Progenitor cell of endocrine pancreas (in vitro differentiated cells): ENCODE measurements around the gene UGDH. TPM values are rescaled to one million over a fixed set of nuclear protein-coding genes. Genes with fewer than 3 reads are reported as not detected.

Experiments used
- DNase-seq: peaks from one replicate; pipeline ENCODE4 v3.0.0; 2021; ENCODE audit warnings: low spot score; ENCODE audit not compliant: unreplicated experiment
- H3K27ac Mint-ChIP-seq: 2 replicates; pipeline ENCODE4 v1.8.0; 2021; ENCODE audit warnings: mild to moderate bottlenecking, moderate library complexity, mixed read lengths
- H3K27me3 Mint-ChIP-seq: 2 replicates; pipeline ENCODE4 v1.8.0; 2021; ENCODE audit warnings: mixed read lengths
- H3K36me3 Mint-ChIP-seq: 2 replicates; pipeline ENCODE4 v1.8.0; 2022; ENCODE audit warnings: mixed read lengths; ENCODE audit not compliant: insufficient read depth
- H3K4me1 Mint-ChIP-seq: 2 replicates; pipeline ENCODE4 v1.8.0; 2021; ENCODE audit warnings: low read depth, mixed read lengths
- H3K4me3 Mint-ChIP-seq: 2 replicates; pipeline ENCODE4 v1.8.0; 2021; ENCODE audit warnings: low read depth, mild to moderate bottlenecking, moderate library complexity, mixed read lengths
- H3K9me3 Mint-ChIP-seq: 2 replicates; pipeline ENCODE4 v1.8.0; 2021; ENCODE audit warnings: low read depth, mixed read lengths
- total RNA-seq: library from RNA; stranded (reverse); gene quantifications from 2 replicates; pipeline ENCODE4 v1.2.1, GENCODE V29; 2021
- TF ChIP-seq, protein P1 (sequence below): fragments of 200-600 bp; sonication (generic); IDR thresholded peaks from one replicate; pipeline ENCODE4 v1.5.0; 2021; ENCODE audit warnings: antibody characterized with exemption, mild to moderate bottlenecking; ENCODE audit not compliant: unreplicated experiment

The UGDH gene
- total RNA-seq, 1 donor from 2014 or later, result 607 TPM

DNA sequence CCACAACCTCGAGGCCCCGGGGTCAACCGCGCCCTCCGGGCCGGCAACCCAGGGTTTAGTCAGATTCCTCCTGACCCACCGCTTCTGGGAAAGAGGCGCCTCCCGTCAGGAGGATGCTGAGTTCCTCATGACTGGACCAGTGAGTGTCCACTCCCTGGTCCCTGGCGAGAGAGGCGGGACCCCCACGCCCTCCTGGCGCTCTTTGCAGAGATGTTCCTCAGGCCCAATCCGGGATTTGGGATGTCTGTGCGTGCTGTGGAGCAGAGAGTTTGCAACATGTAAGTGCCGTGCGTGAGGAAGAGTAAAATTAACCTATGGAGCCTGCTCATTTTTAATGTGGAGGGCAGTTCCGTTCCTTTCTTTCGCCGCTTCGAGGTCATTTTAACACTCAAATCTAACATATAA lies 824 bp upstream of the UGDH start:
- TF ChIP-seq, protein P1, sequence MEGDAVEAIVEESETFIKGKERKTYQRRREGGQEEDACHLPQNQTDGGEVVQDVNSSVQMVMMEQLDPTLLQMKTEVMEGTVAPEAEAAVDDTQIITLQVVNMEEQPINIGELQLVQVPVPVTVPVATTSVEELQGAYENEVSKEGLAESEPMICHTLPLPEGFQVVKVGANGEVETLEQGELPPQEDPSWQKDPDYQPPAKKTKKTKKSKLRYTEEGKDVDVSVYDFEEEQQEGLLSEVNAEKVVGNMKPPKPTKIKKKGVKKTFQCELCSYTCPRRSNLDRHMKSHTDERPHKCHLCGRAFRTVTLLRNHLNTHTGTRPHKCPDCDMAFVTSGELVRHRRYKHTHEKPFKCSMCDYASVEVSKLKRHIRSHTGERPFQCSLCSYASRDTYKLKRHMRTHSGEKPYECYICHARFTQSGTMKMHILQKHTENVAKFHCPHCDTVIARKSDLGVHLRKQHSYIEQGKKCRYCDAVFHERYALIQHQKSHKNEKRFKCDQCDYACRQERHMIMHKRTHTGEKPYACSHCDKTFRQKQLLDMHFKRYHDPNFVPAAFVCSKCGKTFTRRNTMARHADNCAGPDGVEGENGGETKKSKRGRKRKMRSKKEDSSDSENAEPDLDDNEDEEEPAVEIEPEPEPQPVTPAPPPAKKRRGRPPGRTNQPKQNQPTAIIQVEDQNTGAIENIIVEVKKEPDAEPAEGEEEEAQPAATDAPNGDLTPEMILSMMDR, result no peak
- no peak for DNase-seq
- Mint-ChIP-seq H3K27me3 (no peaks in the 10 kb centered on the region), H3K9me3 (peaks cover 23% of the 10 kb centered on the region), H3K36me3 (peaks cover 44% of the 10 kb centered on the region), H3K27ac (peak overlapping the region; percentile 95), H3K4me1 (peaks cover 18% of the 10 kb centered on the region), H3K4me3 (peak overlapping the region; percentile 99)

DNA sequence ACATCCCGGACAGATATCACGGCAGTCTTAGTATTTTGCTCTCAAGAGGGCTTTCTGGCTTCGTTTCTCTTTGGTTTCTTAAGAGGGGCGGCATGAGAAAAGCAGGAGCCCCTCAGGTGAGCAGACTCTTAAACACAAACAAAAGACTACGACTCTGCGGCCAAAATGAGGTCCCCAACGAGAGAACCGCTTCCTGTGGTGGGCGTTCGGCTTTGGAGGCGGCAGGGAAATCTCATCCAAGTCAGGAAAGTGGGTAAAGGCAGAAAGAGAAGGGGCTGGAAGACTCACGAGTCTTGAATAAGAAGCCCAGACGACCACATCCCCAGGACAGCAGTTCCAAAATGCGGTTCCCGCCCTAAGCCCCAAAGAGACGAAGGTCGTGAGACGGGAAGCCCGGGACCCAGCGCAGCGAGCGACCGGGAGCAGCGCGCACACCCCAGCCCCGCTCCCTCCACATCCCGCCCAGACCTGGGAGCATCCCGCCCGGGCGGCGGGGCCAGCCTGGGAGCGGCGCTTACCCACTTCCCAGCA lies 409 bp downstream of the UGDH start:
- DNase-seq, result no peak
- H3K9me3 Mint-ChIP-seq, result peaks cover 13% of the 10 kb centered on the region
- H3K27me3 Mint-ChIP-seq, result no peaks in the 10 kb centered on the region
- peak overlapping the region; percentile 98 for H3K27ac Mint-ChIP-seq
- peak overlapping the region; percentile 99 for H3K4me3 Mint-ChIP-seq
- peaks cover 29% of the 10 kb centered on the region for H3K4me1 Mint-ChIP-seq
- TF ChIP-seq, protein P1, result no peak
- peaks cover 36% of the 10 kb centered on the region for H3K36me3 Mint-ChIP-seq

DNA sequence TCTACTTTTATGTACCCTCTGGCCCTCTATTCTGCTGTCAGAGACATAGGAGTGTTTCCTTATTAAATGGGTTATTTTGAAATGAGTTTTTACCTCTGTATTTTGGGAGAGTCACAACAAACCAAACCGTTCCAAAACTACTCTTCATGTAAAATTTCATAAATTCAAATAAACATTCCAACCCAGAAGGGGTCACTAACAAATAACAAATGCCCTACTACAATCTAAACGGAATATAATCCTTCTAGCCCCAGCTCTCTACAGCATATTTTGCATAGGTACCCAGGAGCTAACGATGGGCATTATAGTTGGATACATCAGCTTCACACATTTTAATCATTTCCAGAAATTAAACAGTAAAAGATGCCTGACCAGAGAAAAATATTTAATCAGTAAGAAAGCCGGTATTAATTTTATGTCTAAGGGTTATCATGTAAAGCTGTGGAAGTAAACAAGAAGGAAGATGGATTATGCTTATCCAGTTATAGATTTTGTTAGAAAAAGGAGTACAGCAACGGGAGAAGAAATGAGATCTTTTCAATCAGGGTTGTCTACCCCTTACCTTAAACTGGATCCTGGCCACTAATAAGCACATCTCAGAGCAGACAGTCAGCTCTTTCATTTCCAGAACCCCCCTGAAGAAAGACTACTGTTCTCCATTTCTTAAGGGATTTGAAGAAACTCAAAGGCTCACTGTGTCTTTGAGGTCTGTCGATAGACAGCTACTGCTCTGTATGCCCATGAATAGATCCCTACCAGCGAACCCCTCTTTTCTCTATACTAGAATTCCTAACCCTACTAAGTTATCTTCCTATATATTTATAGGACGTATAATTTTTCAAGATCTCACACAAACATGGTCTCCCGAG lies 1.2 kb downstream of the UGDH start:
- Mint-ChIP-seq H3K27me3 (no peaks in the 10 kb centered on the region), H3K27ac (peak overlapping the region; percentile 98), H3K9me3 (peaks cover 6% of the 10 kb centered on the region), H3K4me1 (peaks cover 33% of the 10 kb centered on the region), H3K36me3 (peaks cover 29% of the 10 kb centered on the region), H3K4me3 (peak overlapping the region; percentile 99)
- TF ChIP-seq, protein P1, result no peak
- no peak for DNase-seq

DNA sequence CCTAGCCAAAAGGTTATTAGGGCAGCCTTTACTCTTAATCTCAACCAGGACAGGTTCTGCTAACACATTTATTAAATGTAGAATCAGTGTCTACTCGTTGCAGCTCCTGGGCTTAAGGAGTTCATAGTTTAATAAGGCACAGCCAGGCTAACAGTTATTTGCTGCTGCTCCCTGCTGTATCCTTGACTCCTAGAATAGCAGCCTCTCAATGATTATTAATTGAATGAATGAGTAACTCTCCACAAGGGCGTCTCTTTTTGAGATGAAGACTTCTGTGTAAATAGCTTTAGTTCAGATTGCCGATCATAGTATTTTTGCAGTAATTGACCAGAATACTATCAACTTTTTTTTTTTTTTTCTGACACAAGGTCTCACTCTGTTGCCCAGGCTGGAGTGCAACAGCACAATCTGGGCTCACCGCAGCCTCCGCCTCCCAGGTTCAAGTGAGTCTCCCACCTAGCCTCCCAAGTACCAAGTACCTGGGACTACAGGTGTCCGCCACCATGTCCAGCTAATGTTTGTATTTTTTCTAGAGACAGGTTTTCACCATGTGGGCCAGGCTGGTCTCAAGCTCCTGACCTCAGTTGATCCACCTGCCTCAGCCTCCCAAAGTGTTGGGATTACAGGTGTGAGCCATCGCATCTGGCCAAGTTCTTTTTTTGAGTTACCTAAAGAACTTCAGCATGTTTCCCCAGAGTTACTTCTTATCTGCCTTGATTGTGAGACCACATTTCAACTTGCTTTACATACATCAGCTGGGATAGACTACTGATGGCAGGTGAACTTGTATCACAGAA lies 2.9 kb downstream of the UGDH start:
- no peak for DNase-seq
- TF ChIP-seq, protein P1, result no peak
- Mint-ChIP-seq H3K36me3 (peaks cover 19% of the 10 kb centered on the region), H3K4me1 (peaks cover 33% of the 10 kb centered on the region), H3K4me3 (peak overlapping the region; percentile 99), H3K27me3 (no peaks in the 10 kb centered on the region), H3K9me3 (no peaks in the 10 kb centered on the region), H3K27ac (peak overlapping the region; percentile 98)

DNA sequence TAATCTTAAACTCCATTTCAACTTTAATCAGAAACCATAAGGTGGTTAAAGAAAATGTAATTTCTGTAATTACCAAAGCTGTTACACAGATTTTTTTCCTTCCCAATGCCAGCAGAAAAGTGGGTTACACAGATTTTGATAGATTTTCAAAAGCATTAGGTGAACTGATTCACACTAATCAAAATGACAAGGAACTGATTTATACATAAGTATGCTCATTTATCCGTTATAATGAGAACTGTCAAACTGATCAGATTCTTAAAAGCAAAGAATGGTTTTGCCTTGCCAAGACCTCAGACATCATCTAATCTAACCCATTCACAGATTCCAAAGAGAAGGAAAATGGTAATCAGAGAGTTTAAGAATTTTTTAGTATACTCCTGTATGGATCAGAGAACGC lies 5.2 kb downstream of the UGDH start:
- no peaks in the 10 kb centered on the region for H3K27me3 Mint-ChIP-seq
- TF ChIP-seq, protein P1, result no peak
- peaks cover 20% of the 10 kb centered on the region for H3K36me3 Mint-ChIP-seq
- DNase-seq, result no peak
- H3K4me1 Mint-ChIP-seq, result peaks cover 27% of the 10 kb centered on the region
- H3K9me3 Mint-ChIP-seq, result no peaks in the 10 kb centered on the region
- peak overlapping the region; percentile 70 for H3K4me3 Mint-ChIP-seq
- peak overlapping the region; percentile 74 for H3K27ac Mint-ChIP-seq
